ENCODE data around the gene MRPL55.

DNA sequence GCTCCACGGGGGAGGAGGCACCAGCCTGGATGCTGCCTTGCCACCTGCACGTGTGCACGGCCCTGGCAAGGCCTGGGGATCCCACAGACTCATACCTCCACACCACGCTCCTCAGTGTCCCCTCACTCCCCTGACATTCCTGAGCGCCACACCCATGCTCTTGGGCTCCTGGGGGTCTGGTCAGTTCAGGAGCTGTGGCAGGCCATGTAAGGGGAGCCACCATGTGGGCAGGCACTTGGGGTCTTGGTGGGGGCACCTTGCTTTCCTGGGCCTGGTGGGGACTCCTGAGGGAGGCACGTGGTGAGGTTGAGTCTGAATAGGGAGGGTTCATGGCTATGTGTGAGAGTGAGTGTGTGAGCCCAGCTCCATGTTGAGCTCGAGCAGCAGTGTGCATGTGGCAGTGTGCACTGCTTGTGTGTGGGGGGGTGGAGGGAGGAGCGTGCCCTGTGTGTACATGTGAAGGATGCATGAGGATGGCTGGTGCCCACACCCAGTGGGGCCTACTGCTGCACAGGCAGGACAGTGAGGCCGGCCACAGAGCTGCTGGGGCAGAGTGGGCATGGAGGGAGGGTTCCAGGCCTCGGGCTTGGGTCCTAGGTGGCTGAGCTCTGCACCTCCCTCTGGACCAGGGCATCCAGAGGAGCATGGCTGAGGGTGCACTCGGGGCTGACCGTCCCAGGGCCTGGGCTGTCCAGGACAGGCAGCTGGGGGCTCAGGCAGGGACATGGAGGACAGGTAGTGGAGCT is 42.3 kb upstream of the MRPL55 start:
- TF ChIP-seq STAT1 (IDR thresholded peaks at IDR 0.05; ENCODE audit: unreplicated experiment) = no peak
- TF ChIP-seq, protein P1, sequence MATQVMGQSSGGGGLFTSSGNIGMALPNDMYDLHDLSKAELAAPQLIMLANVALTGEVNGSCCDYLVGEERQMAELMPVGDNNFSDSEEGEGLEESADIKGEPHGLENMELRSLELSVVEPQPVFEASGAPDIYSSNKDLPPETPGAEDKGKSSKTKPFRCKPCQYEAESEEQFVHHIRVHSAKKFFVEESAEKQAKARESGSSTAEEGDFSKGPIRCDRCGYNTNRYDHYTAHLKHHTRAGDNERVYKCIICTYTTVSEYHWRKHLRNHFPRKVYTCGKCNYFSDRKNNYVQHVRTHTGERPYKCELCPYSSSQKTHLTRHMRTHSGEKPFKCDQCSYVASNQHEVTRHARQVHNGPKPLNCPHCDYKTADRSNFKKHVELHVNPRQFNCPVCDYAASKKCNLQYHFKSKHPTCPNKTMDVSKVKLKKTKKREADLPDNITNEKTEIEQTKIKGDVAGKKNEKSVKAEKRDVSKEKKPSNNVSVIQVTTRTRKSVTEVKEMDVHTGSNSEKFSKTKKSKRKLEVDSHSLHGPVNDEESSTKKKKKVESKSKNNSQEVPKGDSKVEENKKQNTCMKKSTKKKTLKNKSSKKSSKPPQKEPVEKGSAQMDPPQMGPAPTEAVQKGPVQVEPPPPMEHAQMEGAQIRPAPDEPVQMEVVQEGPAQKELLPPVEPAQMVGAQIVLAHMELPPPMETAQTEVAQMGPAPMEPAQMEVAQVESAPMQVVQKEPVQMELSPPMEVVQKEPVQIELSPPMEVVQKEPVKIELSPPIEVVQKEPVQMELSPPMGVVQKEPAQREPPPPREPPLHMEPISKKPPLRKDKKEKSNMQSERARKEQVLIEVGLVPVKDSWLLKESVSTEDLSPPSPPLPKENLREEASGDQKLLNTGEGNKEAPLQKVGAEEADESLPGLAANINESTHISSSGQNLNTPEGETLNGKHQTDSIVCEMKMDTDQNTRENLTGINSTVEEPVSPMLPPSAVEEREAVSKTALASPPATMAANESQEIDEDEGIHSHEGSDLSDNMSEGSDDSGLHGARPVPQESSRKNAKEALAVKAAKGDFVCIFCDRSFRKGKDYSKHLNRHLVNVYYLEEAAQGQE (IDR thresholded peaks at IDR 0.05; ENCODE audit: unreplicated experiment) = no peak

Measured in GM23338 (cell line).